GM12878 (cell line): ENCODE measurements around the gene SPPL3. TPM values are rescaled to one million over a fixed set of nuclear protein-coding genes. Genes with fewer than 3 reads are reported as not detected.

Experiments
- ATAC-seq: fragments of 200-7000 bp; cut with Tn5 transposase; 3 replicates; pipeline ENCODE4 v1.9.1; 2020; ENCODE audit warnings: mild to moderate bottlenecking, moderate library complexity
- BruUV-seq: library from RNA; stranded (reverse); fragments of 400-500 nt; replicated peaks from 2 replicates; lab custom pipeline; 2021; lab: Mats Ljungman, UMichigan
- CTCF ChIA-PET: fragments of 300-600 bp; sonication (Branson Sonifier 250); formaldehyde crosslinking; extraction: SDS; loops from one replicate; lab custom pipeline; 2021; ENCODE audit warnings: inconsistent platforms; lab: Yijun Ruan, JAX
- POLR2A ChIA-PET: fragments of 350-600 bp; formaldehyde crosslinking; extraction: SDS; loops from one replicate; lab custom pipeline; 2021; ENCODE audit warnings: inconsistent platforms; lab: Charles Lee
- RAD21 ChIA-PET: fragments of 300-600 bp; sonication (Branson Sonifier 250); formaldehyde crosslinking; loops from one replicate; lab custom pipeline; 2023; ENCODE audit warnings: antibody characterized with exemption; ENCODE audit not compliant: unreplicated experiment; lab: Charles Lee
- SMC1A ChIA-PET: fragments of 300-600 bp; sonication (Branson Sonifier 250); formaldehyde crosslinking; loops from one replicate; lab custom pipeline; 2023; ENCODE audit not compliant: unreplicated experiment, uncharacterized antibody; lab: Charles Lee
- DNase-seq: peaks from one replicate; pipeline ENCODE4 v3.0.0-alpha.2; 2011; ENCODE audit warnings: low read depth, low spot score
- FAIRE-seq: peaks from 3 replicates; lab custom pipeline; 2011; peaks lifted over from hg19 to GRCh38; lab: Jason Lieb, UNC
- H2AFZ ChIP-seq: 2 replicates; pipeline ENCODE4 v1.6.0; 2011; ENCODE audit warnings: low read depth, low read length, control low read depth; ENCODE audit not compliant: control insufficient read depth
- H3K27ac ChIP-seq: 2 replicates; pipeline ENCODE4 v1.5.1; 2011; ENCODE audit warnings: control low read depth; ENCODE audit not compliant: control insufficient read depth, insufficient read depth
- H3K27me3 ChIP-seq, 2 experiments: replicated peaks in 1 of 2; 2 replicates each; pipeline versions ENCODE4 v1.6.0 to v1.6.1; 2011; ENCODE audit warnings: low read length in 1 of 2; ENCODE audit not compliant: control insufficient read depth in 2 of 2, insufficient read depth in 2 of 2
- H3K36me3 ChIP-seq, 2 experiments: 2 replicates each; pipeline ENCODE4 v1.5.1; 2011; ENCODE audit warnings: low read length in 1 of 2; ENCODE audit not compliant: control insufficient read depth in 2 of 2, insufficient read depth in 2 of 2
- H3K4me1 ChIP-seq: 2 replicates; pipeline ENCODE4 v1.6.1; 2011; ENCODE audit warnings: mild to moderate bottlenecking, low read length, moderate library complexity, mixed read lengths; ENCODE audit not compliant: control insufficient read depth, insufficient read depth
- H3K4me2 ChIP-seq: 2 replicates; pipeline ENCODE4 v1.6.0; 2011; ENCODE audit warnings: control low read depth; ENCODE audit not compliant: control insufficient read depth, insufficient read depth
- H3K4me3 ChIP-seq: fragments of 200-600 bp; sonication (generic); 2 replicates; pipeline ENCODE4 v1.5.1; 2016
- H3K79me2 ChIP-seq: 2 replicates; pipeline ENCODE4 v1.6.0; 2011; ENCODE audit warnings: low read length; ENCODE audit not compliant: control insufficient read depth, insufficient read depth
- H3K9ac ChIP-seq: 2 replicates; pipeline ENCODE4 v1.8.0; 2011; ENCODE audit warnings: low read length, control low read depth, mixed read lengths; ENCODE audit not compliant: control insufficient read depth, insufficient read depth
- H3K9me3 ChIP-seq: replicated peaks from 3 replicates; pipeline ENCODE4 v1.5.1; 2011; ENCODE audit warnings: mild to moderate bottlenecking, low read length; ENCODE audit not compliant: control insufficient read depth, insufficient read depth
- H4K20me1 ChIP-seq: 2 replicates; pipeline ENCODE4 v1.6.0; 2011; ENCODE audit not compliant: control insufficient read depth, insufficient read depth
- BHLHE40 ChIP-seq, 2 experiments: fragments of 450-650 bp in 1 of 2; IDR thresholded peaks; 2 replicates each; pipeline ENCODE4 v1.6.1; 2011 to 2017; ENCODE audit warnings: low read depth in 2 of 2, borderline replicate concordance in 1 of 2, improper control_type of control experiment in 1 of 2, low read length in 1 of 2, mild to moderate bottlenecking in 1 of 2
- E2F8 ChIP-seq: fragments of 450-650 bp; IDR thresholded peaks from 2 replicates; pipeline ENCODE4 v1.6.1; 2018; ENCODE audit warnings: mild to moderate bottlenecking, low read depth, moderate library complexity; ENCODE audit not compliant: partially characterized antibody
- EGR1 ChIP-seq, 2 experiments: IDR thresholded peaks; 1 replicate in 1 of 2; 2 replicates in 1 of 2; pipeline ENCODE4 v1.6.1; 2011 to 2012; ENCODE audit warnings: low read depth in 2 of 2, low read length in 2 of 2, borderline replicate concordance in 1 of 2, mild to moderate bottlenecking in 1 of 2, moderate library complexity in 1 of 2
- ESRRA ChIP-seq: IDR thresholded peaks from 2 replicates; pipeline ENCODE4 v1.6.1; 2012; ENCODE audit warnings: mild to moderate bottlenecking, low read length, improper control_type of control experiment
- EZH2 ChIP-seq: IDR thresholded peaks from 2 replicates; pipeline ENCODE4 v1.6.1; 2012; ENCODE audit warnings: low read depth, mild to moderate bottlenecking, control low read depth, inconsistent platforms, low read length, borderline replicate concordance; ENCODE audit not compliant: control insufficient read depth
- FOS ChIP-seq: IDR thresholded peaks from 3 replicates; pipeline ENCODE4 v1.6.1; 2011; ENCODE audit warnings: borderline replicate concordance; ENCODE audit not compliant: insufficient read length; ENCODE audit errors: extremely low read depth
- LARP7 ChIP-seq: fragments of 450-650 bp; IDR thresholded peaks from 2 replicates; pipeline ENCODE4 v1.6.1; 2017; ENCODE audit warnings: mild to moderate bottlenecking
- NR2F1 ChIP-seq: fragments of 450-650 bp; conservative IDR thresholded peaks from 2 replicates; pipeline ENCODE4 v1.6.1; 2017; ENCODE audit warnings: mild to moderate bottlenecking
- RAD51 ChIP-seq: fragments of 450-650 bp; IDR thresholded peaks from 2 replicates; pipeline ENCODE4 v1.6.1; 2016; ENCODE audit warnings: moderate library complexity, mild to moderate bottlenecking, inconsistent platforms
- SMC3 ChIP-seq: IDR thresholded peaks from 2 replicates; pipeline ENCODE4 v1.6.1; 2011; ENCODE audit warnings: low read length, improper control_type of control experiment, borderline replicate concordance
- SPI1 ChIP-seq: IDR thresholded peaks from 2 replicates; pipeline ENCODE4 v1.6.1; 2011; ENCODE audit warnings: low read depth, mild to moderate bottlenecking, low read length, moderate library complexity, borderline replicate concordance; ENCODE audit not compliant: insufficient read depth
- TBL1XR1 ChIP-seq: IDR thresholded peaks from 2 replicates; pipeline ENCODE4 v1.6.1; 2012; ENCODE audit warnings: low read depth, low read length, improper control_type of control experiment
- ZNF24 ChIP-seq: fragments of 450-650 bp; IDR thresholded peaks from 2 replicates; pipeline ENCODE4 v1.6.1; 2017; ENCODE audit warnings: antibody characterized with exemption, mild to moderate bottlenecking
- WGBS: methylation state at CpG from one replicate; pipeline ENCODE4 v1.1.6; 2016; ENCODE audit warnings: low lambda C conversion rate; ENCODE audit not compliant: insufficient replicate concordance, insufficient coverage; ENCODE audit errors: missing lambda C conversion rate; 5-methylcytosine and 5-hydroxymethylcytosine counted together
- in situ Hi-C: fragments of 300-500 bp; cut with MboI; formaldehyde crosslinking; loops from 9 replicates; pipeline ENCODE4 v1.14.3; 2018; ENCODE audit warnings: mixed read lengths
- intact Hi-C: fragments of 100-400 bp; cut with micrococcal nuclease; formaldehyde crosslinking; loops from one replicate; pipeline ENCODE4 v1.14.2; 2022; ENCODE audit not compliant: unreplicated experiment
- polyA plus RNA-seq, 11 experiments: library from polyadenylated mRNA; depleted of rRNA in 4 of 11; unstranded in 6 of 11; stranded (reverse) in 5 of 11; fragments of >200 nt; fragmentation: Nextera tagmentation in 4 of 11; fragmentation: Illumina TruSeq in 1 of 11; extraction: Ambion mirVana in 4 of 11; extraction: Trizol in 1 of 11; gene quantifications; 1 replicate in 1 of 11; 2 replicates in 10 of 11; pipeline versions ENCODE4 v1.2.1 to v1.2.3, GENCODE V29; 2011 to 2016; ENCODE audit warnings: inconsistent platforms in 2 of 11, missing spikeins in 2 of 11, low read depth in 1 of 11
- total RNA-seq, 4 experiments: library from RNA; depleted of rRNA in 3 of 4; stranded (reverse); fragments of >200 nt in 3 of 4; fragmentation: Illumina TruSeq in 1 of 4; extraction: Trizol in 1 of 4; gene quantifications; 2 replicates each; pipeline versions ENCODE4 v1.2.1 to v1.2.3, GENCODE V29; 2013 to 2021

Gene SPPL3
- total and polyA plus RNA-seq, 10 of the 15 experiments (the other 5 are each of a cell fraction or from before 2014, with no cell fraction given), result 4.3 to 45.5 (median 11.7) TPM

DNA sequence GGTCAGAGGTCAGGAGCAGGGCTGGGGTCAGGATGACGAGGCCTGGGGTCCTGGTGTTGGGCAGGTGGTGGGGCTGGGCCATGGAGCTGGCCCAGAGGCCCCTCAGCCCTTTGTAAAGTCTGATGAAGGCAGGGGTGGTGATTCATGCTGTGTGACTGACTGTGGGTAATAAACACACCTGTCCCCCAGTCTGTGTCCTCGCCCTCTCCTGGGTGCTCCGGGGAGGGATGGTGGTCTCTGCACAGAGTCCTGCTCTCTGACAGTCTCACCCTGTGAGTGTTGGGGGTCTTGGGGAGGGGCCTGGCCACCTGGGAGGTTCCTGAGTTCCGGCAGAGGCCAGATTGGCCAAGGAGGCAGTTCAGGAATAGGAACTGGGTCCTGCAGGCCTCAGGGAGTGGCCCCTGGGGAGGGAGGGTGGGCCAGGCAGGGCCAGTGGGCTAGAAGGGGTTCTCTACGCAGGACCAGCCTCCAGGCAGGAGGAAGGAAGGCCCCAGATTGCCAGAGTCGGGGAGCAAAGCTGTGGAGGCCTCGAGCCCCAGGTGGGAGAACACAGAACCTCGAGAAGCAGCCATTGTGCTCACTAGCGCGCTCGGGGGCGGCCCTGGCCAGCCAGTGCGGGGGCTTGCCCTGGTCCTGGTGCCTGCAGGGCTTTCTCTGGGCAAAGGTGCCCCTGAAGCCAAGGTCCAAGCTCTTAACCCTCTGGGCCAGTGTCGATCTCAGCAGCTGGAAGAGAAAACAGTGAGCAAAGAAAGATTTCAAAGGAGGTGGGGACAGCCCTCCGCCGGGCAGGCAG lies 164.1 kb downstream of the SPPL3 start (continued):
- TF ChIP-seq BHLHE40 (IDR thresholded peaks at IDR 0.05; ENCODE audit: borderline replicate concordance in 1 of 2, low read depth in 2 of 2, low read length in 1 of 2) (no peak), EGR1 (IDR thresholded peaks at IDR 0.05; ENCODE audit: borderline replicate concordance in 1 of 2, low read depth in 2 of 2, low read length in 2 of 2) (no peak)

DNA sequence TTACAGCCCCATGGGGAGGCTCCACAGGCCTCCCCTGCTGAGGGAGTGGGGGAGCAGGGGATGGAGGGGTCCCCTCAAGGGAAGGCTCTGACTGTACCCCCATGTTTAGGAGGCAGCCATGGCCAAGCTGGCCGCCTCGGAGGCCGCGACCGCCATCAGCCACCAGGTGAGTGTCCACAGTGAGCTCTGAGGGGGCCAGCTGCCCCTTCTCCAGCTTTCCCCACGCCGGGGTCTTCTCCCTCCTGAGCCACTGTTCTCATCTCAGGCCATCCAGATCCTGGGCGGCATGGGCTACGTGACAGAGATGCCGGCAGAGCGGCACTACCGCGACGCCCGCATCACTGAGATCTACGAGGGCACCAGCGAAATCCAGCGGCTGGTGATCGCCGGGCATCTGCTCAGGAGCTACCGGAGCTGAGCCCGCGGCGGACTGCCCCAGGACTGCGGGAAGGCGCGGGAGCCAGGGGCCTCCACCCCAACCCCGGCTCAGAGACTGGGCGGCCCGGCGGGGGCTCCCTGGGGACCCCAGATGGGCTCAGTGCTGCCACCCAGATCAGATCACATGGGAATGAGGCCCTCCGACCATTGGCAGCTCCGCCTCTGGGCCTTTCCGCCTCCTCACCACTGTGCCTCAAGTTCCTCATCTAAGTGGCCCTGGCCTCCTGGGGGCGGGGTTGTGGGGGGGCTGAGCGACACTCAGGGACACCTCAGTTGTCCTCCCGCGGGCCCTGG lies 165.0 kb downstream of the SPPL3 start:
- WGBS, result 76% methylated on average over 35 of the region's 38 CpGs
- ChIA-PET CTCF (no interaction called here), SMC1A (no interaction called here), POLR2A (interaction anchor here (0.6 kb wide), 1 partner anchor 135 kb away, joined by 4 read pairs; no protein-coding TSS in a partner anchor), RAD21 (no interaction called here)
- intact Hi-C loops, result no loop called here
- no peaks in the 10 kb centered on the region for H3K27me3 ChIP-seq
- TSS peak; percentile 52 for BruUV-seq
- H3K4me1 ChIP-seq, result no peaks in the 10 kb centered on the region
- no peaks in the 10 kb centered on the region for H3K79me2 ChIP-seq
- DNase-seq (no peak), ATAC-seq (no peak)
- no peak overlapping the region for H2AFZ ChIP-seq
- no peak overlapping the region for H3K9ac ChIP-seq
- H3K36me3 ChIP-seq, result no peaks in the 10 kb centered on the region
- in situ Hi-C loops, result no loop called here
- no peak for TF ChIP-seq SPI1
- TF ChIP-seq NR2F1, result no peak
- no peak for TF ChIP-seq TBL1XR1
- TF ChIP-seq ESRRA, result no peak
- TF ChIP-seq RAD51, result no peak
- no peak for TF ChIP-seq LARP7
- no peak for TF ChIP-seq ZNF24
- no peak for TF ChIP-seq FOS
- TF ChIP-seq EZH2, result no peak
- TF ChIP-seq SMC3, result no peak
- no peak for TF ChIP-seq E2F8
- TF ChIP-seq, all 136 proteins: peak for 0
- no peaks in the 10 kb centered on the region for H3K9me3 ChIP-seq
- no peak overlapping the region for H3K4me2 ChIP-seq
- H3K27ac ChIP-seq, result no peak overlapping the region
- no peak overlapping the region for H3K4me3 ChIP-seq
- no peak for FAIRE-seq
- no peaks in the 10 kb centered on the region for H4K20me1 ChIP-seq
